K562 (cell line): ENCODE measurements around the gene MAD1L1.

Experiments
- CREB3L1 ChIP-seq: fragments of 450-650 bp; IDR thresholded peaks from 2 replicates; pipeline ENCODE4 v1.6.1; 2014; ENCODE audit warnings: low read depth, mild to moderate bottlenecking, moderate library complexity, borderline replicate concordance
- NR3C1 ChIP-seq: sonication (generic); formaldehyde crosslinking; IDR thresholded peaks from 2 replicates; pipeline ENCODE4 v1.8.1; 2022; ENCODE audit warnings: missing genetic modification reagents
- SP1 ChIP-seq: sonication (generic); formaldehyde crosslinking; IDR thresholded peaks from 2 replicates; pipeline ENCODE4 v1.8.1; 2022; ENCODE audit warnings: mild to moderate bottlenecking, missing genetic modification reagents

DNA sequence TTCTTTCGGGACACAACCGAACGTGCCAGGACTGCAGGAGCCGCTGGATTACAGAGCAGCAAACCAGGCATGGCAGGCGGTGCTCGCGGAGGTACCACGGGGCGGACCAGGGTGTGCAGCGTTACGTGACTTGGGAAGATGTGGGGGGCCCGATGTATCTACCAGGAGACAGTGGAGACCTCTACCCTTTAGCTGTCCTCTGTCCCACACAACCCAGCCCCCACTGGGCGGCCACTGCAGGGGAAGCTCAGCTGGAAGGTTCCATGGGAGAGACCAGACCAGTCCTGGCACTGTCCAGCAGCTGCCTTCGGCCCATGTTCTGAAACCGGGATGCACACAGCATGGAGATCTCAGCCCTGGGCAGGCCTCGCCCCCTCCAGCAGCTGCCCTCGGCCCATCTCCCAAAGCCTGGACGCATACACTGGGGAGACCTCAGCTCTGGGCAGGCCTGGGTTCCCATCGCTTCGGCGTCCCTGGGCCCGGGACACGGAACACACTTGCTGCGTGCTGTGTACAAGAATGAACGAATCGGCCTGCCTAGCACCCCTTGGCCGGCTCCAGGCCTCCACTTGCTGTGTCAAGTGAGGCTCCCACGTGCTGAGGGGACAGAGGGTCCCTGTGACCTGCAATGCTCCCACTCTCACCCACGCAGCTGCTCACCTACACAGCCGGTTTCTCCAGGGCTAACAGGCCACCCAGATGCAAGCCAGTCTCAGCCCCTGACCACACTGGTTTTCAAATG, 385.3 kb downstream of the MAD1L1 start:
- no peak for TF ChIP-seq CREB3L1
- no peak for TF ChIP-seq SP1 (CRISPR knock-in tag)
- no peak for TF ChIP-seq NR3C1 (CRISPR knock-in tag)
